Measurements from ENCODE around the gene EGR4. TPM values are rescaled to one million over a fixed set of nuclear protein-coding genes. Genes with fewer than 3 reads are reported as not detected.
"Not testable (repeated sequence)": the region's sequence is repeated elsewhere in the genome, so short reads cannot be mapped to it uniquely, and the experiment has no call there.

The EGR4 gene
- total and polyA plus RNA-seq, 8 donors = 0.05 to 0.31 TPM; not detected in 6

DNA sequence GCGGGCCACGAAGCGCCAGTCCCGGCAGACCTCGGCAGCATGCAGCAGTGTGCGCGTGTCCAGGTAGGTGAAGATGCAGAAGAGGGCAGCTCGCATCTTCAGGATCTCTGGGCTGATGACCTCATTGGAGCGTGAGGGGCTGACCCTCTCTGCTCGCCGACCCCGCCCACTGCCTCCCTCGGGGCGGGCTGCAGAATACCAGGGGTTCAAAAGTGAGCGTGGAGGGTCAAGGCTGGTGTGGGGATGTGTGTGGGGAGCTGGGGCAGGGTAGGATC, 29.1 kb downstream of the EGR4 start:
- H3K27ac ChIP-seq = no peak overlapping the region
- peaks cover 0 to 9% (median 2%) of the 10 kb centered on the region in 4 donors for H3K36me3 ChIP-seq
- no peak overlapping the region for H3K4me3 ChIP-seq
- H3K27me3 ChIP-seq = peaks cover 0 to 31% (median 8%) of the 10 kb centered on the region in 3 donors
- no peaks in the 10 kb centered on the region for H3K9me3 ChIP-seq
- TF ChIP-seq POLR2A (IDR thresholded peaks at IDR 0.05) = no peak
- TF ChIP-seq, protein P1, sequence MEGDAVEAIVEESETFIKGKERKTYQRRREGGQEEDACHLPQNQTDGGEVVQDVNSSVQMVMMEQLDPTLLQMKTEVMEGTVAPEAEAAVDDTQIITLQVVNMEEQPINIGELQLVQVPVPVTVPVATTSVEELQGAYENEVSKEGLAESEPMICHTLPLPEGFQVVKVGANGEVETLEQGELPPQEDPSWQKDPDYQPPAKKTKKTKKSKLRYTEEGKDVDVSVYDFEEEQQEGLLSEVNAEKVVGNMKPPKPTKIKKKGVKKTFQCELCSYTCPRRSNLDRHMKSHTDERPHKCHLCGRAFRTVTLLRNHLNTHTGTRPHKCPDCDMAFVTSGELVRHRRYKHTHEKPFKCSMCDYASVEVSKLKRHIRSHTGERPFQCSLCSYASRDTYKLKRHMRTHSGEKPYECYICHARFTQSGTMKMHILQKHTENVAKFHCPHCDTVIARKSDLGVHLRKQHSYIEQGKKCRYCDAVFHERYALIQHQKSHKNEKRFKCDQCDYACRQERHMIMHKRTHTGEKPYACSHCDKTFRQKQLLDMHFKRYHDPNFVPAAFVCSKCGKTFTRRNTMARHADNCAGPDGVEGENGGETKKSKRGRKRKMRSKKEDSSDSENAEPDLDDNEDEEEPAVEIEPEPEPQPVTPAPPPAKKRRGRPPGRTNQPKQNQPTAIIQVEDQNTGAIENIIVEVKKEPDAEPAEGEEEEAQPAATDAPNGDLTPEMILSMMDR (IDR thresholded peaks at IDR 0.05) = no peak
- TF ChIP-seq POLR2AphosphoS5 (IDR thresholded peaks at IDR 0.05) = no peak
- no peak for TF ChIP-seq EP300 (IDR thresholded peaks at IDR 0.05)
- peaks cover 8 to 12% (median 10%) of the 10 kb centered on the region in 4 donors for H3K4me1 ChIP-seq
- 90 to 94% (median 93%) methylated on average over 13 to 15 of the region's 15 CpGs for WGBS, 5 donors
- intact Hi-C loops (cut with DNase I; ENCODE audit: low total_unique reads) = no loop called here
- no peak for DNase-seq

DNA sequence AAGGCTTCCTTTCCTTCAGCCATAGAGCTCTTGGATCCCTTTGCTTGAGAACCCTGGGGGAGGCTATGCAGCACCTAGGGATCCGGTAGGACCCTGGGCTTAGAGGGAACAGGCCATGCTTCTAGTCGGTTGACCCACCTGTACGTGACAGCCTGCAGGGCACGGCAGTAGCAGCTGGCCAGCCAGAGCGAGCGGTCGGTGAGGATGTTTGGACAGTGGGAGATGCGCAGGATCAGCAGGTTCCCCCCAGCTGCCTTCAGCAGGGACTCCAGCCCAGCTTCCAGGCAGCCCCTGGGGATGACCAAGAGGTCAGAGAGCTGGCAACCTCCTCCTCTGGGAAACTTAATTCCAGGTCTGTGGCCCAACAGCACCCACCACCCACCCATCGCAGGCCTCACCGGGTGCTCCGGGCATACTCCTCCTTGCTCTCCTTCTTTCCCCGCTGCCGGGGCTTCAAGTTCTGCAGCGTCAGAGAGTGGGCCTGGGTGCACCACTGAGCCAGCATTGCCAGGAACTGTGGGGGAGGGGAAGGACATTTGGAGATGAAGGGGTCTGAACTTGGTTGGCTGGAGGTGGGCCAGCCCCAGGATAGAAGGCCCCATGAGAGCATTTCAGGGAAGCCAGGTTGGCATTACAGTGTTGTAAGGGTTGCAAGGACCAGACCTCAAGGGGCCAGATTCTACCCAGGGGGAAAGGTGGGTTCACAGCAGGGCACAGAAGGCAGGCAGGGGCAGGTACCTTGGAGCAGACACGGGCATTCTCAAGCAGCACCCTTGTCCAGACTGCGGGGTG, 29.6 kb downstream of the EGR4 start:
- Histone ChIP-seq H3K9me3 (no peaks in the 10 kb centered on the region), H3K4me3 (no peak overlapping the region), H3K27ac (no peak overlapping the region), H3K4me1 (peaks cover 3 to 7% (median 5%) of the 10 kb centered on the region in 4 donors), H3K36me3 (peaks cover 0 to 9% (median 4%) of the 10 kb centered on the region in 4 donors), H3K27me3 (peaks cover 0 to 25% (median 3%) of the 10 kb centered on the region in 3 donors)
- WGBS, 5 donors = 87 to 96% (median 94%) methylated on average over 5 to 16 of the region's 16 CpGs
- TF ChIP-seq EP300 (IDR thresholded peaks at IDR 0.05) = no peak
- TF ChIP-seq POLR2AphosphoS5 (IDR thresholded peaks at IDR 0.05) = no peak
- TF ChIP-seq, protein P1 (IDR thresholded peaks at IDR 0.05) = no peak
- TF ChIP-seq POLR2A (IDR thresholded peaks at IDR 0.05) = no peak
- intact Hi-C loops (cut with DNase I; ENCODE audit: low total_unique reads) = no loop called here
- no peak for DNase-seq

DNA sequence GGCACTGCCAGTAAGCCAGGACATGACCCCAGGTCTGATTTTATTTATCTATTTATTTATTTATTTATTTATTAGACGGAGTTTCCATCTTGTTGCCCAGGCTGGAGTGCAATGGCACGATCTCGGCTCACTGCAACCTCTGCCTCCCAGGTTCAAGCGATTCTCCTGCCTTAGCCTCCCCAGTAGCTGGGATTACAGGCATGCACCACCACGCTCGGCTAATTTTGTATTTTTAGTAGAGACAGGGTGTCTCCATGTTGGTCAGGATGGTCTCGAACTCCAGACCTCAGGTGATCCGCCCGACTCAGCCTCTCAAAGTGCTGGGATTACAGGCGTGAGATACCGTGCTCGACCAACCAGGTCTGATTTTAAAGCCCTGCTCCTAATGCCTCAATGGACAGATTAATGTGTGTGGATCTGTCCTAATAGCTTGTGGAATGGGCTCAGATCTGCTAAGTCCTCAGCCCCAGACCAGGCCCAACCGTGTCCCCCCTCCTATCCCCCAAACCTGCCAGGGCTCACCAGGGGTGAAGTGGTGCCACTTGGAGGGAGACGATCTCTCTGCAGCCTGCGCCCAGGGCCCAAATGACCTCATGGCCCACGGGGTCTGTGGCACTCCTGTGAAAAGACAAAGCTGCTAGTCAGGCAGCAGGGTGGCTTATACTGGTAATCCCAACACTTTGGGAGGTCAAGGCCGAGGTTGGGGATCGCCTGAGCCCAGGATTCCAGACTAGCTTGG, 30.5 kb downstream of the EGR4 start:
- H3K4me3 ChIP-seq; H3K4me1 ChIP-seq; intact Hi-C loops (cut with DNase I; ENCODE audit: low total_unique reads); H3K27ac ChIP-seq; H3K9me3 ChIP-seq; DNase-seq: not testable (repeated sequence)
- WGBS, 5 donors = 89 to 96% (median 94%) methylated on average over 14 to 18 of the region's 18 CpGs
- H3K36me3 ChIP-seq = peaks cover 0 to 11% (median 7%) of the 10 kb centered on the region in 4 donors
- peaks cover 0 to 16% (median 0%) of the 10 kb centered on the region in 3 donors for H3K27me3 ChIP-seq

DNA sequence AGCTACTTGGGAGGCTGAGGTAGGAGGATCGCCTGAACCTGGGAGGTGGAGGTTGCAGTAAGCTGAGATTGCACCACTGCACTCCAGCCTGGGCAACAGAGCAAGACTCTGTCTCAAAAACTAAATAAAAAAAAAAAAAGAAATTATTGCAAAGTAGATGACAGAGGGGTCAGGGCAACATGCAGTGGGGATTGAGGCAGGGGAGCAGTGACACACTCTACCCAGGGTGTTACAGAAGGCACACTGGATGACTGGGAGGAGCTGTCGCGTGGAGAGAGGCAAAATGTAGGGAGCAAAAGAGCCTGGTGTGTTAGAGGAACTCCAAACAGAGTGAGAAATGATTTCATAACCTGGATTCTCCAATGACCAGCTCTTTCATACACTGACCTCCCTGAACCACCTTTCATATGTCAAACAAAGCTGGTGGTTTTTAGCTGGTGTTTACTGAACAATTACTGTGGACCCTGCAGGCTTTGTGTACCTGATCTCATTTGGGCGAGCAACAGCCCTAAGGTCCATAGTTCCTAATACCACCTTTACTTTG, 31.2 kb downstream of the EGR4 start:
- intact Hi-C loops (cut with DNase I; ENCODE audit: low total_unique reads) = no loop called here
- DNase-seq = no peak
- WGBS, 5 donors = 82 to 98% (median 90%) methylated on average over 4 of the region's 4 CpGs
- Histone ChIP-seq H3K27me3 (peaks cover 0 to 15% (median 0%) of the 10 kb centered on the region in 3 donors), H3K4me3 (no peak overlapping the region), H3K36me3 (peaks cover 0 to 11% (median 7%) of the 10 kb centered on the region in 4 donors), H3K27ac (no peak overlapping the region), H3K4me1 (no peaks in the 10 kb centered on the region), H3K9me3 (no peaks in the 10 kb centered on the region)
- TF ChIP-seq, protein P1 (IDR thresholded peaks at IDR 0.05) = no peak
- TF ChIP-seq POLR2A (IDR thresholded peaks at IDR 0.05) = no peak
- TF ChIP-seq EP300 (IDR thresholded peaks at IDR 0.05) = no peak
- TF ChIP-seq POLR2AphosphoS5 (IDR thresholded peaks at IDR 0.05) = no peak
